Limb (tissue), 2 donors: ENCODE measurements around the gene ZNF200.
"Not testable (repeated sequence)": the region's sequence is repeated elsewhere in the genome, so short reads cannot be mapped to it uniquely, and the experiment has no call there.

Experiments
- DNase-seq, 2 donors: peaks; one replicate each; pipeline ENCODE4 v3.0.0-alpha.2; 2016; ENCODE audit errors: extremely low spot score in 2 of 2

ZNF200 gene

DNA sequence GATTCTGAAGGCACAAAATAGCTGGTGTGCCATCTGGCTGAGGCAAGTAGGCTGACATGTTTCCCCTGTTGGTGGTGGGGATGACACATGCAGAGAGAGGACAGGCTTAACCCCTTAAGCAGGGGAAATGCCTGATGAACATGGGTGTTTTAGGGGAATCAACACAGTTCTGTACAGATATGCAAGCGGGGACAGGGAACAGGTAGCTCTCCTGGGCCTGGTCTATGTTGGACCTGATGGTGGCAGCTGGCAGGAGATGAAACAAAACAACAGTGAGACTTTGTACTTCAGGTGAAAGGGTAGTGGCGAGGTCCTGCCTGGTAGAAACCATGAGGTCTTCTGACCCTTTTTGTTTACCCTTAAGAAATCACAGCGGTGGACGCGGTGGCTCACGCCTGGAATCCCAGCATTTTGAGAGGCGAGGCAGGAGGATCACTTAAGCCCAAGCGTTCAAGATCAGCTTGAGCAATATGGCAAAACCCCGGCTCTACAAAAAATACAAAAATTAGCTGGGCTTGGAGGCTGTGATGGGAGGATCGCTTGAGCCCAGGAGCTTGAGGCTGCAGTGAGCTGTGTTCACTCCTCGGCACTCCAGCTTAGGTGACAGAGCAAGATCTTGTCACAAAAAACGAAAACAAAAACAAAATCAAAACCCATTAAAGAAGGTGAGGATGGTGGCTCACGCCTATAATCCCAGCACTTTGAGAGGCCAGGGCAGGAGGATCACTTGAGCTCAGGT is 36.5 kb downstream of the ZNF200 start:
- no peak for DNase-seq

DNA sequence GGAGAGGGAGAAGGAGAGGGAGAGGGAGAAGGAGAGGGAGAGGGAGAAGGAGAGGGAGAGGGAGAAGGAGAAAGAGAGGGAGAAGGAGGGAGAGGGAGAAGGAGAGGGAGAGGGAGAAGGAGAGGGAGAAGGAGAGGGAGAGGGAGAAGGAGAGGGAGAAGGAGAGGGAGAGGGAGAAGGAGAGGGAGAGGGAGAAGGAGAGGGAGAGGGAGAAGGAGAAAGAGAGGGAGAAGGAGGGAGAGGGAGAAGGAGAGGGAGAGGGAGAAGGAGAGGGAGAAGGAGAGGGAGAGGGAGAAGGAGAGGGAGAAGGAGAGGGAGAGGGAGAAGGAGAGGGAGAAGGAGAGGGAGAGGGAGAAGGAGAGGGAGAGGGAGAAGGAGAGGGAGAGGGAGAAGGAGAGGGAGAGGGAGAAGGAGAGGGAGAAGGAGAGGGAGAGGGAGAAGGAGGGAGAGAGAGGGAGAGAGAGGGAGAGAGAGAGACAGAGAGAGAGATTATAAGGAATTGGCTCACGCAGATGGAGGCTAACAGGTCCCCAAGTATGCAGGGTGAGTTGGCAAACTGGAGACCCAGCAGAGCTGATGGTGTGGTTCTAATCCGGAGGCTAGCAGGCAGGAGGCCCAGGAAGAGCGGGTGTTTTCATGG is 37.1 kb downstream of the ZNF200 start:
- not testable (repeated sequence) for DNase-seq

DNA sequence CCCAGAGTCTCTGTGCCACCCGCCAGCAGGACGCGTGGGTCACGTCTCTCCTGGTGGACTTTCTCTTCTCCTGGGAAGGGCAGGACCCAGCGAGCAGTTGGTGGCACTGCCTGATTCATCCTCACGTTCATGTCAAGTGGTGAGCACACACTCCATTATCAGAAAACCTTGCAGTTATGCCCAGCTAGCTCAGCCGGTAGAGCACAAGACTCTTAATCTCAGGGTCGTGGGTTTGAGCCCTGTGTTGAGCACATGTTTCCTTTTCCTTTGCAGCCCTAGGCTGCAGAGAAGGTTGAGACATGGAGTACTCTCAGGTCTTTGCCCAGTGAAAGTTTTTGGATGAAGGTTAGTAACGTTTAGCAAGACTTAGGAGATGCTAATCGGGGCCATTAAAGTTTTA is 39.0 kb downstream of the ZNF200 start:
- no peak for DNase-seq

DNA sequence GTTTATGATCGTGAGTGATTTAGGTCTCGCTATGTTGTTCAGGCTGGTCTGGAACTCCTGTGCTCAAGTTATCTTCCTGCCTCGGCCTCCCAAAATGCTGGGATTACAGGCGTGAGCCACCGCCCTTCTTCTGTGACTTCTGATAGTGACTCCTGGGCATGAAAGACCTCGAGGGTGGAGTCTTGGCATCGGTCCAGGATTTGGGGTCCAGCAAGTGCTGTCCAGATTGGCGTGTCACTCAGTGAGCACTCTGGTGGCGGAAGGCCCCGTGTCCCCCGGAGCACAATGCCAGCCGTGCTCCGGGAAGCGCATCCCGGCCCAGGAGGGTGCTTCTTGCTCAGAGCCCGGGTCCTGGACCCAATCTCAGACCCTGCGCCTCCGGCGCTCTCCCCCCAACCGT is 40.2 kb downstream of the ZNF200 start:
- DNase-seq = no peak

DNA sequence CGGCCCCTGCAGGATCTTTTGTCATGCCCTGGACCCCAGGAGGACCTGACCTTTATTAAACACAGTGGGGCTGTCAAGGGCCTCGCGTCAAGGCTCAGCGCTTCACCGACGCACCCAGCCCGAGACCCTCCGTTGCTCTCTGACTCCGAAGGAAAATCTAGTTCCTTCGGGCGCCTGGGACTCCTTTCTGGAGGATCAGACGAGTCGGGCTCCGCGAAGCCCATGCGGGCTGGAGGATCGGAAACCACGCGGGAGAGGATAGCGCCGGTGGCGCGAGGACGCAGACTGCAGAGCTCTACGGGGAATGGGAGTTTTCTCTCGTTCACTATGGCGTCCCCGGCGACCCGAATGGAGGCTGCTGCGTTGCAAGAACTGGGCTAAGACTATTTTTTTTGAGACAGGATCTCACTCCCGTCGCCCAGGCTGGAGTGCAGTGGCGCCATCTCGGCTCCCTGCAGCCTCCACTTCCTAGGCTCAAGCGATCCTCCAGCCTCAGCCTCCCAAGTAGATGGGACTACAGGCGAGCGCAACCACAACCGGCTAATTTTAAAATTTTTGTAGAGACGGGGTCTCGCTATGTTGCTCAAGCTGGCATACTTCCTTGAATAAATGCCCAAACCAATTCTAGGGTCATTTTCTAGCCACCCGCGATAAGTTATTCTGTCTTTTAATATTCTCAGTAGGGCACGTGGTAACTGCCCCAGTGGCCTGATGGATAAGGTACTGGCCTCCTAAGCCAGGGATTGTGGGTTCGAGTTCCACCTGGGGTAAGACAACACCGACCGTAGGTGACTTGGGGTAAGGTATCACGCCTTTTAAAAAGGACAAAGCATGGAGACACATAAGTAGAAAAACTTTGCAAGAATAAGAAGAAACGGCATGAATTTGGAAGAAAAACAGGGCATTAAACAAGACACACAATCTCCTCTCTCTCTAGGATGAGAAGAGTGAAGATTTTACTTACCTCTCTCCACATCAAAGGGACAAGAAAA is 41.4 kb downstream of the ZNF200 start:
- DNase-seq = no peak

DNA sequence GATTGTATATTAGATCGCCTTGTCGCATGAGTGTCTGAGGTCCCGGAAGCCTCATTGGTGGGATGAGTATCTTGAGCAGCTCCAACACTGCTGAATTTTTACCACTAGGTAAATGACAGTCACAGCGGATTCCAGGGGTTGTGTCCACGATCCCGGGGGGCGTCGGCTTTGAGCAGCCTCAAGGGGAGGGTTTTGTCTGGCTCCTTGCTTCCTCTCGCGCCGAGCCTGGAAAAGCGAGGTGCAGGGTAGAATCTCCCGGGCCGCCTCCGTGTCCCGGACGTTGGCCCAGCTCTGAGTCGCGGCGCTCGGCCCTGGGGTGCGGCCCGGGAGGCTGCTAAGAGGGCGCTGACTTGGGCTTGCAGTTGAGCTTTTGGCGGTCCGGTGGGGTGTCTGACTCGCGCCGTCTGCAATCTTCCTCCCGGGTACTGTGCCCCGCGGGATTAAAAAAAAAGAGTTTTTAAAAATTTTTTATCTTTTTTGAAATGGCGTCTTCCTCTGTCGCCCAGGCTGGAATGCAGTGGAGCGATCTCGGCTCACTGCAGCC is 42.4 kb downstream of the ZNF200 start:
- DNase-seq = no peak

DNA sequence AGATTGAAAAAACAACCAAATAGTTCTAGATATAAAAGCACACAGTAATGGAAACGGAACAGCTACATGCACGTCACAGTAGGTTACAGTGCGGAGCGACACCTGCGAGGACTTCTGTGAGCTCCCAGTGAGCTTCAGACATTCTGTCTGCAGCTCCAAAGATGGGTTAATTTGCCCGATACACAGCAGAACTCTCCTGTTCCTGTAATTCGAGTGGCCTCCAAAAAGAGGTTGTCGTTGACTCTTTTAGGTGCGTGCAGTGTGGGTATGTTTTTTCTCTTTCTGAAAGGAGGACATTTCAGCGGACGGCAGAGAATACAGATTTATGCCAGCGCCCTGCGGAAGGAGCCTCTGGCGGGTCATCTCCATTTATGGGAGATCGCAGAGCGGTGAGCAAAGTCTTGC is 44.0 kb downstream of the ZNF200 start:
- DNase-seq = no peak

DNA sequence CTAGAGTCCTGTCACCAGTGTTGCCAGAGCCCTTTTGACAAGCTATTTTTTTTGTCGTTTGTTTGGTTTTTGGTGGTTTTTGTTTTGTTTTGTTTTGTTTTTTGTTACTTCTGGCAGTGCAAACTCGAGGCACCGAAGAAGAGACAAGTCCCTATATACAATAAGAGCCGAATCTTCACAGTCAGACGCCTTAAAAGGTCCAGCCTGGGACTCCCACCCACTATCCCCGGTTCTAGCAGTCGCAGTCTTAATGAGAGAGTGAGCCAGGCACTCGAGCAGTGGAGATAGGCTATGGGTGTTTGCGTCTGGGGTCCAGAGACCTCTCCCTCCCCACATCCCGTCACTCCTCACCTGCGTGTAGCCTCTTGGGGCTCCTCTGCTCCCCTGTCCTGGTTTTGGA is 45.1 kb downstream of the ZNF200 start:
- DNase-seq = no peak

DNA sequence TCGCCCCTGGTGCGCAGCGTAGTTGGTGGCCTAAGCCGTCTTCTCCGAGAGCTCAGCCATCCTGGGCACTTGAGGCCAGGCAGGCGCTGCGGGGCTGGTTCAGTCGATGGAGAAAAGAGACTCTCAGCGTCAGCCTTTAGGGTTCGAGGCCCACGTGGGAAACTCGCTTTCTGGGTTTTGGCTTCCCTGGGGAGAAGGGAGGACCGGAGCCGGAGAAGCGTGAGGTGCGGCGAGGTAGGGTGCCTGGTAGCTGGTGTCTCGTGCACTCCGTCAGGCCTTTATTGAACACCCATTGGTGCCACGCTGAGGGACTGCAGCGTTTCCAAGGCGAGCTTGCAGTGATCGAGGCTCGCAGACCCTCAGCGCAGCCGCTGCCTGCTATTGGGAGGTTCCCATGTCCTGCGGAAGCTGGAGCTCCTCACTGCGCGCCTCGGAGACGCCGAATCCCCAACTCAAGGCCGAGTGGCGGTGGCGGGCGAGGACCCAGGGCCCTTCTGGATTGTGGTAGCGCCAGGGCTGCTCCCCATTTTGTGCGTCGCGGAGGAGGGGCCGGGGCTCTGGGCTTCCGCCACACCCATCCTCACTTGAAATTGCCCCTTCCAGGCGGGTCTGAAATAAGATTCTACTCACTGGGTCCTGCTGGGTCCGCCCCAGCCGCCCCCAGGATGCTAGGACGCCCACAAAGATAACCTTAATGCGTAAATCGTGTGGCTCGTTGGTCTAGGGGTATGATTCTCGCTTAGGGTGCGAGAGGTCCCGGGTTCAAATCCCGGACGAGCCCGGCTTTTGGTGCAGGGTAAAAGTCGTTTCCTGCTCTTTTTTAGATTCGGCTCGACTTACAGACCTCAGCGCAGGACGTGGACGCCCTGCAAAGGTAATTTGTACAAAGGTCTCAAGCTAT is 45.8 kb downstream of the ZNF200 start:
- DNase-seq = peak in 1 of 2 donors; percentile 64

DNA sequence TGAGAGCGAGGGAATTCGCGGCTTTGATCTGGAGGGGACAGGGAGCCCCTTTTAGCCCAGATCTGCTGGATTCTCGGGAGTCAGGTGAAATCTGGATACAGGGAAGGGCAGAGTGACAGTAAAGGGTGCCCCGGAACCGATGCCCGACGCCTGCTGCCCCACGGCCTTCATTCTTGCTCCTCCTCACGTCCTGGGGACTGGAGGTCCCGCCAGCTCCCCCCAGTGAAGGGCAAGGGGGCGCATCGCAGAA is 46.4 kb downstream of the ZNF200 start:
- no peak for DNase-seq

DNA sequence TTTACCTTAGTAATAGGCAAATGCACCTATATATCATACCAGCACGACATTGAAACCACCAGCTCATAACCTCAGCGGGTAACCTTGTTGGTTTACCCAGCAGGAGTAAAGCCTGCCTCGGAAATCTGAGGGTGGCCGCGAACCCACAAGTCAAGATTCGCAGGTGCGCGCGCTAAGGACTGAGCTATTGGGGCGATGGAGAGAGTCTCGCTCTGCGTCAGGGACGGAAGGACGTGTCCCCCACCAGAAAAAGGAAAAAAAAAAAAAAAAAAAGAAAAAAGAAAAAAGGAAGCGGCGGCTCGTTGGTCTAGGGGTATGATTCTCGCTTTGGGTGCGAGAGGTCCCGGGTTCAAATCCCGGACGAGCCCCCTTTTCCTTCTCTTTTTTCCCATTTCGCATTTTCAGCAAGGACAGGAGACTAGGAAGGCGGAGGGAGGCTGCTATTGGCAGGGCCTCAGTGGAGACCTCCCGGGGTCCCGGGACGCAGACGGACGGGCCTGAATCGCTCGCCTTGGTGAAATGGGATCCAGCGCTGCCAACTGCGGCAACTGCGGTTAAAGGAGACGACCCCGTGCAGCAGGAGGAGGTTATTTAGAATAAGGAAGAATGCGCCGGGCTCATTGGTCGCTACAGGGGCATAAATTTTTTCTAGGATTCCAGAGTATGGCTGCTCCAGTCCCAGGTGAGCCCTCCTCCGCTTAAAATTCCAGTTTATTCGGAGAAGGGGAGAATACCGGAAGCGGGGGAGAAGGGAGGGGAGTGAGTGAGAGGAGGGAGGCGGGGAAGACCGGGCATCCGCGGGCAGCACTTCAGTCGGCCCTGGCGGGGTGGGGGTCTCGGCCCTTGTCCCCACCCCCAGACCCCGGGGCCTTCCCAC is 46.9 kb downstream of the ZNF200 start, which contains the start of gene OR1F1:
OR1F1 (plus strand) TSS at position 407 of the 877 bp plus-strand sequence.
- DNase-seq = peak in 1 of 2 donors; percentile 56

DNA sequence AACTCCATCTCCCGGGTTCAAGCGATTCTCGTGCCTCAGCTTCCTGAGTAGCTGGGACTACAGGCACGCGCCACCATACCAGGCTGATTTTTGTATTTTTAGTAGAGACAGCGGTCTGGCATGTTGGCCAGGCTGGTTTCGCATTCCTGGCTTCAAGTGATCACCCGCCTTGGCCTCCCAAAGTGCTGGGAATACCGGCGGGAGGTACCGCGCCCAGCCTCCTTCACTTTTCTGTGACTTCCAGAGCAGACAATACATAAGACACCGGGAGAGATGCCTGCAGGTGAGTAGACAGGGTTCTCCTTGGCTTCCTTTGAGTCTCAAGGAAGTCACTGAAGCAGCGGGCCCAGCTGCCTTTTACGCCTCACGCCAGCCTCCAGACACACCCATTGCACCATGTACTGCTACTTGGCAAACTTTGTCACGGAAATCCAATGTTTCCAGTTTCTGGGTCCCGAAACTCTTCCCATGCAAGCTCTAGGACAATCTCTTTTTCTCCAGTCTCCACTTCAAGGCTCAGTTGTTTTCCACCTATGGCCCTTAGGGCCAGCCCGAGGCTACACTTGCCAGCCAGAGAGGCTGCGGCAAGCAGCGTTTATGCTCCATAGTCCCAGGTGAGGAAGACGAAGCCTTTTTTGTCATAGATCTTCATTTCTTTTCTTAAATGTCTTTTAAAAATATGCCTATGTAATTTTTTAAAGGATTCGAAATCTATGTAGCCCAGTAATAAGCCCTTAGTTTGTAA is 47.8 kb downstream of the ZNF200 start:
- no peak for DNase-seq

DNA sequence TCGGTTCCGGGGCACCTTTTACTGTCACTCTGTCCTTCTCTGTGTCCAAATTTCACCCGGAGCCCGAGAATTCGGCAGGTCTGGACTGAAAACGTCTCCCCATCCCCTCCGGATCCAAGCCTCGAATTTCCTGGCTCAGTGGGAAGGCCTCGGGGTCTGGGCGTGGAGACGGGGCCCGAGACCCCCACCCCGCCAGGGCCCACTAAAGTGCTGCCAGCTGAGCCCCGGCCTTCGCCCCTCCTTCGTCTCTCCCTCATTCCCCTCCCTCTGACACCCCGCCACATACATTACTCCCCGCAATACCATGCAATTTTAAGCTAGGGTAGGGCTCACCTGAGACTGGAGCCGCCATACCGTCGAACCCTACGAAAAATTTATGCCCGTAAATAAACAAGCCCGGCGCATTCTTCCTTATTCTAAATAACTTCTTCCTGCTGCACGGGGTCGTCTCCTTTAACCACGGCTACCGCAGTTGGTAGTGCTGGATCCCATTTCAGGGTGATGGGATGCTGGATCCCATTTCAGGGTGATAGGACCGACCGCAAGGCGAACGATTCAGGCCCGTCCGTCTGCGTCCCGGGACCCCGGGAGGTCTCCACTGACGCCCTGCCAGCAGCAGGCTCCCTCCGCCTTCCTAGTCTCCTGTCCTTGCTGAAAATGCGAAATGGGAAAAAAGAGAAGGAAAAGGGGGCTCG is 51.4 kb downstream of the ZNF200 start:
- DNase-seq = no peak

DNA sequence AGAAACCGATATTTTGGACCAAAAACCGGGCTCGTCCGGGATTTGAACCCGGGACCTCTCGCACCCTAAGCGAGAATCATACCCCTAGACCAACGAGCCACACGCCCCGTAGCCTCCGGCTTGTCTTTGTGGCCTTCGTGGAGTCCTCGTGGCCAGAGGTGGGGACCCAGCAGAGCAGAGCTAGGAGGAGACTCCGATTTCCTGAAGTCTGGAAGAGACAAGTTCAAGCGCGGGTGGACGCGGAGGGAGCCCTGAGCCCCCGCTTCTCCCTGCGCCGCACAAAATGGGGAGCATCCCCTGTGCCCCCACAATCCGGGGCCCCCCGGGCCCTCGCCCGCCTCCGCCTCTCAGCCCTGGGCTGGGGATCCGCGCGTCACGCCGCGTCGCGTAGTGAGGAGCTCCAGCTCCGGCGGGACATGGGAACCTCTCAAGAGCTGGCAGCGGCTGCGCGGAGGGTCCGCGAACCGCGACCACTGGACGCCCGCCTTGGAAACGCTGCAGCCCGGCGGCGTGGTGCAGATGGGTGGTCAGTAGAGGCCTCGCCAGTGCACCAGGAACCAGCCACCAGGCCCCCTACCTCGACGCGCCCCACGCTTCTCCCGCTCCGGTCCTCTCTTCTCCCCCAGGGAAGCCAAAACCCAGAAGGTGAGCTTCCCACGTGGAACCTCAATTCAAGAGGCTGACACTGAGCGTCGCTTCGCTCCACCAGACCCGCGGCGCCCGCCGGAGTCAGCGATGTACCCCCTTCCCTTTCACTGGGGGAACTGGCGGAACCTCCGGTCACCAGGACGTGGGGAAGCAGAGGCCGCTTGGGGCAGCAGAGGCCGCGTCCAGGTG is 52.1 kb downstream of the ZNF200 start:
- peak in 1 of 2 donors; percentile 50 for DNase-seq

DNA sequence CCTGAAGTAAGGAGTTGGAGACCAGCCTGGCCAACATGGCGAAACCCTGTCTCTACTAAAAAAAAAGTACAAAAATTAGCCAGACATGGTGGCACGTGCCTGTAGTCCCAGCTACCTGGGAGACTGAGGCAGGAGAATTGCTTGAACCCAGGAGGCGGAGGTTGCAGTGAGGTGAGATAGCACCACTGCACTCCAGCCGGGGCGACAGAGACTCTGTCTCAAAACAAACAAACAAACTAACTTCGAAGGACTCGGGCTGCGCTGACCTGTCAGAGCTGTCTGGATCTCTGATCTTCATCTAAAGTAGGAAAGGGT is 52.7 kb downstream of the ZNF200 start:
- DNase-seq = not testable (repeated sequence)

DNA sequence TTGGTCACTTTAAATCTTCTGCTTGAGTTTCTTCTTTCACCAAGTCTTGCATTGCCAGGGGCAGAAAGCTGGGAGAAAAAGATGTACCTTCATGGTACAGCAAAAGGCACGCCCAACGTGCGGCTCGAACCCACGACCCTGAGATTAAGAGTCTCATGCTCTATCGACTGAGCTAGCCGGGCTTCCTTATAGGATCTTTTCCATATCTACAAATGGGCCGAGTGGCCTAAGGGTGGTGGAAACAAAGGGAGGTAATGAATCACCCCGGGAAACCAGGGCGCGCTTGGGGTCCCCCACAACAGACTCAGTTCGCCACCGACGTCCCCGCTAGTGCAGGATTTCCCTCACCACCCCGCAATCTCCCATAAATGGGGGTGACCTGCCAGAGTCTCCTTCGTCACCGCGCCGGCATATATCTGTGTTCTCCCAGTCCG is 54.5 kb downstream of the ZNF200 start:
- no peak for DNase-seq

DNA sequence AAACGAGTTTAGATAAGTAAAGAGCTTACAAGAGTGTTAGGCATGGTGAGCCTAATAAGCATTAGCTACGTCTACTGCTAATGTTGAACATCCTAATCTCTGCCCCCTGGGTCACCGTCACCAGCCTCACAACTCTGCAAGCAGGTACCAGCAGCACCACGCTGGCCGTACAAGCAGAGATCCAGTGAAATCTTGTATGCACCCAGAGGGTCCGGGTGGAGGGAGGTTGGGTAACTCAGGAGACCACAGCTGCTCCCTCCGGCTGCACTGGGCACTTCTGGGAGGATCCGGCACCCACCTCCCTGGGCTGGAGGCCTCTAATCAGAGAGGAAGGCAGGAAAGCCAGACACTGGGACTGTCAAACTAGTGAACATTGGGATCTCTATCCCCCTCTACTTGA is 55.3 kb downstream of the ZNF200 start:
- DNase-seq = no peak
